ENCODE measurements around the gene TESK2.
"Not testable (repeated sequence)": the region's sequence is repeated elsewhere in the genome, so short reads cannot be mapped to it uniquely, and the experiment has no call there.

Gene TESK2

GRCh38 chr1:45510036-45510971 is 19.3 kb upstream of the TESK2 start:
- DNase-seq: no peak

GRCh38 chr1:45508295-45509151 is 17.6 kb upstream of the TESK2 start:
- DNase-seq: no peak

GRCh38 chr1:45507893-45508292 is 16.9 kb upstream of the TESK2 start:
- DNase-seq: no peak

DNA sequence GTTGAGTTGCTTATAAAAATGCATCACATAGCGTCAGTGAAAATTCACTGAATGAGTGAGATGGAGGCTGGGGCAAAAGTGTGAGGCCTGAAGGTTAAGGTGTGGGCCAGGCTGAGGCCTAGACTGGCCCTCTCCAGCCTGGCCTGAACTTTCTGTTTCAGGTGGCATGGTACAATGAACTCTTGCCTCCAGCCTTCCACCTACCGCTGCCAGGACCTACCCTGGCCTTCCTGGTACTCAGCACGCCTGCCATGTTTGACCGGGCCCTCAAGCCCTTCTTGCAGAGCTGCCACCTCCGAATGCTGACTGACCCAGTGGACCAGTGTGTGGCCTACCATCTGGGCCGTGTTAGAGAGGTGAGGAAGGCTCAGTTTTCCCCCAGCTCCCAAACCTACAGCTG is 16.2 kb upstream of the TESK2 start:
- DNase-seq: no peak

- no peak for DNase-seq
Measured at GRCh38 chr1:45503462-45504360, 12.7 kb upstream of the TESK2 start.

DNA sequence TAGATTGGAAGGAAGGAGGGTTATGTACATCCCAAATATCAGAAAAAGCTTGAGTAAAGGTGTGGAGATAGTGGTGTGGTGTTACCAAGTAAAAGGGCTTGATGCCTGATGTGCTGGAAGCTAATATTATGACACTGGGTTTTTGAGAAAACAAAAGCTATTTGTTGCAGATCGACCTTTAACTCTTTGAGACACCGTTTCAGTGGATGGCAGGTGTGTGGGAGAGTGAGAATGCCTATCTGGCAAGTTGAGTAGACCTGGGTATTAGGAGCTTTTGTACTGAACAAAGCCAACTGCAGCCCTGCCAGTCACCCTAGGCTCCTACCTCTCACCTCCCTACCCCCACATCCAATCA is 10.5 kb upstream of the TESK2 start:
- no peak for DNase-seq

DNA sequence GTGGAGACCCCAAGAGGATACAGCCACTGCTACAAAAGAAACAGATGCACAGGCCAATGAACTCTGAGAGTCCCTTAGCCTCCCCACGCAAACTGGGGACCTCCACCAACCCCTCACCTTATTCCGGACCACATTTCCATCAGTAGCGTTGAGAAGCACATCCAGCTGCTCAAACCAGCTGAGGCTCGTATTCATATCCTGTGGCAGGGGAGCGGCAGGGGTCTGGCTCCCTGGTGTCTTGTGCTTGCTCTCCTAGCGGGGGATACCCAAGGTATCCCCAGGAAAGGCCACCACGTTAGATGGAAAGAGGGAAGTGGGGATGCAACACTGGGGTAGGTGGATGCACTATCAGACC is 8.4 kb upstream of the TESK2 start:
- DNase-seq: no peak

- no peak for DNase-seq
Measured at GRCh38 chr1:45498279-45498678, 7.3 kb upstream of the TESK2 start.

DNA sequence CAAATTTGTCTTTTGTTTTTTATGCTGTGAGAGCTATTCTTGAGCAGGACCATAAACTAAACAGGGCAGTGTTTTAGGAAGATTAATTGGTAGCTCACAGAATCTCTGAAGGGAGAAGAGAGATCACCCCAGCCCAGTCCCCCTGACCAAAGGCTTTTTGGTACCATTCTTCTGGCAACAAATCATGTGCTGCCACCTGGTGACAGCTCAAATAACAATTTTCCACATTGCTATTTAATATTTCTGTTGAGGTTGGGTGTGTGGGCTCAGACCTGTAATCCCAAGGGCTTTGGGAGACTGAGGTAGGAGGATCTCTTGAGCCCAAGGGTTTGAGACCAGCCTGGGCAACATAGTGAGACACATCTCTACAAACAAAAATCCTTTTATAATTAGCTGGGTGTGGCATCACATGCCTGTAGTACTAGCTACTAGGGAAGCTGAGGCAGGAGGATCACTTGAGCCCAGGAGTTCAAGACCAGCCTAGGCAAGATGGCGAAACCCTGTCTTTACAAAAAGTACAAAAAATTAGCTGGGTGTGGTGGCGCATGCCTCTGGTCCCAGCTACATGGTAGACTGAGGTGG is 2.2 kb upstream of the TESK2 start:
- peak; percentile 44 for DNase-seq

GRCh38 chr1:45492691-45493090 is 1.7 kb upstream of the TESK2 start:
- no peak for DNase-seq

DNA sequence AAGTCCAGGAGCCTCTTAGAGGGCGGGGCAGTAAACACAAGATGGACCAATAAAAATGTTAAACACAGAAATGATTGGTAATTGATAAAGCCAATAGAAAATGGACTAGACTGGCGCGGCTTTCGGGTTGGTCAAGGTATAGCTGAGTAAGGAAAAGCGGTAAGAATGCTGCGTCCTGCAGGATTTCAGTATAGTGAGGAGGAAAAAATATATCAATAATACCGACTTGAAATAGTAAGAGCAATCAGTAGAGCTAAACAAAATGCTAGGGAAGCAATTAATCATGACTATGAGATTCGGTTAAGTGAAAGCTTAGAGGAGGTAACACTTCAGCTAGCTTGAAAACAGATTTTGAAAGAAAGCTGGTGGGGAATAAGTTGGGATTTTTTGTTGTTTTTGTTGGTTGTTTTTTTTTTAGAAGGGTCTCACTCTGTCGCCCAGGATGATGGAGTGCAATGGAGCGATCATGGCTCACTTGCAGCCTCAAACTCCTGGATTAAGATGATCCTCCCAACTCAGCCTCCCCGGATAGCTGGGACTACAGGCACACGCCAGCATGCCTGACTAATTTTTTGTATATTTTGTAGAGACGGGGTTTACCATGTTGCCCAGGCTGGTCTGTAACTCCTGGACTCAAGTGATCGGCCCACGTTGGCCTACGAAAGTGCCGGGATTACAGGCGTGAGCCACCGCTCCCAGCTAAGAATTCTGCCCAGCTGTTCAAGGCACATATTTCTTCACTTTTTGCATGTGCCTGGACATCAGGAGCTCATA is 711 bp upstream of the TESK2 start:
- no peak for DNase-seq

DNA sequence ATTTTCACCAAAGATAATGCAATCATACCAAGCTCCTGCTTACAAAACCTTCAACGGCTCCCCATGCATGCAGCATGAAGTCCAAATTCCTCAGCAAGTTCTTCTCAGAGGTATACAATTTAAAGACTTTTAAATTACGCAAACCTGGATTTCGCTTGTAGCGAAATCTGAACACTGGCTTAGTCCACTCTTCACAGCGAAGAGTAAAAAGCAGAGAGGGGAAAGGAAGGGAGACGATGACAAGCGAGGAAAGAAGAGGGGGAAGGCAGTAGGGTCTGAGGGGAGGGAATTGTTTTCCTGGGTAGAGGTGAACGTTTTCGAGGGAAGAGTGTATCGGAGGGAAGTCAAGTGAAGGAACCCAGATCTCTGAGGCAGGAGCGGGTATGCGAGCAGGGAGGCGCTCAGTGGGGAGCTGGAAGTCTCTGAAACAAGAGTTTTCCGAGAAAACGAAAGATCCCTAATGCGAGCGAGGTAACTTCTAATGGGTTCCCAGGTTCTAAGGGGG is 790 bp downstream of the TESK2 start:
- no peak for DNase-seq

- DNase-seq: not testable (repeated sequence)
Measured at GRCh38 chr1:45489379-45489778, 1.6 kb downstream of the TESK2 start.

DNA sequence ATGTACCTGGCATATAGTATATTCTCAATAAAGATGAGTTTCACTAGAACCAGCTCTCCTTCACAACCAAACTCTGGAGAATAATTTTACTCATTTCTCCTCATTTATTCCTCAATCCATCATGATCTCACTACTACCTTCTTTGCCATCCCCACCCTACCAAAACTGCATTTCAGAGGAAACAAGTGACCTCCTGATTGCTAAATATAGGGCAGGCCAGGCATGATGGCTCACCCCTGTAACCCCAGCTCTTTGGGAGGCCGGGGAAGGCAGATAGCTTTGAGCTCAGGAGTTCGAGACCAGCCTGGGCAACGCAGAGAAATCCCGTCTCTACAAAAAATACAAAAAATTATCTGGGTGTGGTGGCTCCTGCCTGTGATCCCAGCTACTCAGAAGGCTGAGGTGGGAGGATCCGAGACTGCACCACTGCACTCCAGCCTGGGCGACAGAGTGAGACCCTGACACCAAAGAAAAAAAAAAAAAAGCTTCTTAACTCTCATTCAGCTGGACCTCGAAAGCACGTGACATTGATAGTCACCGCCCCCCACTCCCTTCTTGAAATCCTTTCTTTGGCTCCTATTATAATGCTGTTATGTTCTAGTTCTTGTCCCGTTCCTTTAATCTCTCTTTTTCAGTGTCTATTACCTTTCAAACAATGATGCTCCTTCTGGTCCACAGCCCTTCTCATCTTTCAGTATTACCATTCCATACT is 2.1 kb downstream of the TESK2 start:
- no peak for DNase-seq

DNA sequence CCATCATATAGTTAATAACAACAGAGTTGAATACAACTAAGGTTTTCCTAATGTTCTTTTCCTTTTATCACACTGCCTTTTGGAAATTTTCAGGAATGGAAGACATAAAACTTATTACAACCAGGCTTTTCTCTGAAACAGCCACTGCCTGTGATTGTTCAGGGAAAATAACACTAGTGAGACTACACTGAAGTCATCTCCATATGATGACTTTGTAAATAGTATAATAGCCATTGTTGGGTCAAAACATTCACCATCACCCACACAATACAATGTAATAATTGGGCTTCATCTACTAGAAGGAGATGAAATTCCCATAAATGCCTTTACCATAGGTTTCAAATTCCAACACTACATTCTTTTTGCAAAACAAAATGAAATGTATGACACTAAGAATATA is 5.0 kb downstream of the TESK2 start:
- DNase-seq: no peak

GRCh38 chr1:45479039-45479748 is 11.8 kb downstream of the TESK2 start:
- no peak for DNase-seq

DNA sequence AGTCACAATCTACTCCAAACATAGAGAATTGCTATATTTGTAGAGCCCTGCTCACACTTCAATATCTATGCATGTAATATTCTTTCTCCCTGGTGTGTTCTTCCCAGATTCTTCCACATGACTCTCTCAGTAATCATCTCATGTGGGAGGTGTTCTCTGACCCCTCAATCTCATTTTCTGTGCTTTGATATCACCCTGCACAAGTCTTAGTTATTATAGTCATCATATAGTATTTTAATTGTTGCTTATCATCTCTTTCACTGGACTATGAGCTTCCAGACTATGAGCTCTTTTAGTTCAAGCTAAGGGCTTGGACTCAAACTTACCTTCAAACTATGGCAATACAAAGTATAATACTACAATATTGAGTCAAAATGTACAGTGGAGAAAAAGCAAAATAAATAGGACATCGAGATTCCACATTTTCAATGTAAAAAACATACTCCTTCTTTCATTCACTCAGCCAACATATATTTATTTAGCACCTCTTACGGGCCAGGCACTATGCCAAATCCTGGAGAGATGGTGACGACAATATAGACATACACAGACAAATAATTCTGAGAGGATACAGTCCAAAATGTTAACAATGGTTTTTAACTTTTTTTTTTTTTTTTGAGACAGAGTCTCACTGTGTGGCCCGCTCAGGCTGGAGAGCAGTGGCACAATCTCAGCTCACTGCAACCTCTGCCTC is 12.7 kb downstream of the TESK2 start:
- DNase-seq: no peak

DNA sequence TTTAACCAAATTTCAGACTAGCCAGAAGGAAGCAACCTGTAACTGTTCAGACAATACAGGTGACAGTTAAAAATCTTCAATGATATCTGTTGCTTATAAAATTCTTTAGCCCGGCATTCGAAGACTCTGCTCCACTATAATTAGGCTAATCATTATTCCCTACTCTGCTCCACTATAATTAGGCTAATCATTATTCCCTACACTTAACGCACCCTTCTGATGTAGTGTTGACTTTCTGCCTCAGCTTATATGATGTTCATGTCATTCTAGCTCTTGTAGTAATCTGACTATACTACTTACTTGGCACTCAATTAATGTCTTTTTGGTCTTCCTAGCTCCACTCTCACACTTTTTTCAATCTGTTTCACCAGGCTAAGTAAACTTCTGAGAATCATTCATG is 13.3 kb downstream of the TESK2 start:
- no peak for DNase-seq

- DNase-seq: not testable (repeated sequence)
Measured at GRCh38 chr1:45474194-45474593, 16.8 kb downstream of the TESK2 start.

DNA sequence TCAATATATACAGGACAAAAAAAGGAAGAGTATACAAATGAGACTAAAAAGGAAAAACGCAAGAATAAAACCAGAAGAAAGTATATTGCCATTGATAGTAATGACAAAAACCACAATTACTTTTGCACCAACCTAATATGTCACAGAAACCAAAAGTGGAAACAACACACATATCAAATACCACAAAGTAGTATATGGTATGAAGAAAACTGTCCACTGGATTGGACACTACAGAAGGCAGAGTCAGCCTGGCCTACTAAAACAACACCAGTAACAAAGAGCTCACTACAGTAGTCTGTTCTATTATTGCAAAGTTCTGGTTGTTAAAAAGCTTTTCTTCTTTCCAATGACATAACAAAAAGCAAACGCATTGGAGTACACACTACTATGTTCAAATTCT is 17.7 kb downstream of the TESK2 start:
- no peak for DNase-seq

Measured in activated CD8-positive, alpha-beta memory T cell treated with anti-CD3 and anti-CD28 coated beads, Interleukin-2, amount 50 U/mL, for 4 hours (primary cell).